ENCODE measurements around the gene CEACAM6.
"Not testable (repeated sequence)": the region's sequence is repeated elsewhere in the genome, so short reads cannot be mapped to it uniquely, and the experiment has no call there.

Gene CEACAM6

GRCh38 chr19:41755328-41755913, at the start of gene CEACAM6:
CEACAM6 (plus strand) TSS chr19:41755530; CDS start chr19:41755639, 109 bp downstream.
- DNase-seq = no peak

- peak; percentile 59 to 65 for DNase-seq
These were observed 48.4 kb upstream of the CEACAM6 start for GRCh38 chr19:41706741-41707501.

- DNase-seq = no peak
These were observed 47.9 kb upstream of the CEACAM6 start for GRCh38 chr19:41707502-41707812.

- no peak for DNase-seq
These were observed 47.4 kb upstream of the CEACAM6 start for GRCh38 chr19:41707871-41708371.

GRCh38 chr19:41708481-41708880, 46.8 kb upstream of the CEACAM6 start, which contains the start of gene CEACAM5:
CEACAM5 (plus strand) TSS chr19:41708626; CDS start chr19:41708732, 106 bp downstream.
- DNase-seq = no peak

- DNase-seq = not testable (repeated sequence)
These were observed 45.8 kb upstream of the CEACAM6 start for GRCh38 chr19:41709516-41709915.

- no peak for DNase-seq
These were observed 45.2 kb upstream of the CEACAM6 start for GRCh38 chr19:41709951-41710645.

- no peak for DNase-seq
These were observed 43.7 kb upstream of the CEACAM6 start for GRCh38 chr19:41711376-41712261.

GRCh38 chr19:41714598-41714997, 40.7 kb upstream of the CEACAM6 start:
- no peak for DNase-seq

- no peak for DNase-seq
These were observed 36.6 kb upstream of the CEACAM6 start for GRCh38 chr19:41718761-41719160.

- DNase-seq = no peak
These were observed 35.2 kb upstream of the CEACAM6 start for GRCh38 chr19:41720103-41720502.

- DNase-seq = no peak
These were observed 28.8 kb upstream of the CEACAM6 start for GRCh38 chr19:41726493-41726892.

- no peak for DNase-seq
These were observed 21.2 kb upstream of the CEACAM6 start for GRCh38 chr19:41734156-41734555.

- DNase-seq = no peak
These were observed 20.7 kb upstream of the CEACAM6 start for GRCh38 chr19:41734585-41734984.

- no peak for DNase-seq
These were observed 20.2 kb upstream of the CEACAM6 start for GRCh38 chr19:41735071-41735600.

- DNase-seq = no peak
These were observed 16.0 kb upstream of the CEACAM6 start for GRCh38 chr19:41739361-41739760.

GRCh38 chr19:41740415-41741243, 14.7 kb upstream of the CEACAM6 start:
- DNase-seq = no peak

GRCh38 chr19:41741244-41741554, 14.1 kb upstream of the CEACAM6 start:
- no peak for DNase-seq

- no peak for DNase-seq
These were observed 10.5 kb upstream of the CEACAM6 start for GRCh38 chr19:41744850-41745249.

GRCh38 chr19:41745756-41746155, 9.6 kb upstream of the CEACAM6 start:
- no peak for DNase-seq

- peak; percentile 35 to 37 for DNase-seq
These were observed 8.6 kb upstream of the CEACAM6 start for GRCh38 chr19:41746593-41747227.
